Measurements from ENCODE around the gene ZNF212.

DNA sequence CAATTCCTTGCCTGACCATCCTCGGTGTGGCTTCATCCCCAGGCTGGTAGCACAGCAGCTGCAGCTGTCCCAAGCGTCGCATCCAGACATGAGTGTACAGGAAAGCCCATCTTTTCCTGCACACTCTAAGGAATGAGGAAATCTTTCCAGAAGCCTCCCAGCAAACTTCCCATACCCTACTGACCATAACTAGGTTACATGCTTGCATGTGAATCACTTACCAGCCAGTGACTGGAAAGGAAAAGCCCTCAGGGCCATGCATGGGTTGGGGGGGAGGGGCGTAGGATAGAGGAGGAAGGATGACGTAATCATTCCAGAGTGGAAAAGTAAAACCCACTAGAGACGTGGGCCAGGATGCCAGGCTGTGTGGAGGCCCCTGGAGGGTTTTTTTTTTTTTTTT, 18.9 kb upstream of the ZNF212 start:
- TF ChIP-seq YY1 (IDR thresholded peaks at IDR 0.05; ENCODE audit: insufficient read depth, insufficient read length) (no peak), ZNF274 (IDR thresholded peaks at IDR 0.05; ENCODE audit: low read depth, low read length) (no peak), SUZ12 (IDR thresholded peaks at IDR 0.05; ENCODE audit: extremely low read depth, insufficient read depth, insufficient read length) (no peak)

Measured in NT2/D1 (cell line).